Left ventricle myocardium inferior (tissue), 1 donor: ENCODE results near the gene CHD8. TPM values are rescaled to one million over a fixed set of nuclear protein-coding genes. Genes with fewer than 3 reads are reported as not detected.

Experiments used
- DNase-seq: peaks from one replicate; pipeline ENCODE4 v3.0.0-alpha.2; 2020
- H3K27ac ChIP-seq: fragments of 200-600 bp; replicated peaks from 2 replicates; pipeline ENCODE4 v1.8.0; 2021
- H3K27me3 ChIP-seq: fragments of 200-600 bp; 2 replicates; pipeline ENCODE4 v1.8.0; 2021; ENCODE audit warnings: low read depth
- H3K36me3 ChIP-seq: fragments of 200-600 bp; 2 replicates; pipeline ENCODE4 v1.8.0; 2021
- H3K4me1 ChIP-seq: fragments of 200-600 bp; 2 replicates; pipeline ENCODE4 v1.8.0; 2021
- H3K4me3 ChIP-seq: fragments of 200-600 bp; 2 replicates; pipeline ENCODE4 v1.8.0; 2021; ENCODE audit warnings: mild to moderate bottlenecking, moderate library complexity
- H3K9me3 ChIP-seq: fragments of 200-600 bp; replicated peaks from 2 replicates; pipeline ENCODE4 v1.8.0; 2021
- intact Hi-C: fragments of 100-400 bp; cut with micrococcal nuclease; formaldehyde crosslinking; loops from one replicate; pipeline ENCODE4 v1.11.0; 2022
- total RNA-seq: library from RNA; stranded (reverse); fragmentation: NEBNext Ultra II Directional; extraction: Animal tissue kit (Norgen Biotek cat#: 25700); gene quantifications from one replicate; pipeline ENCODE4 v1.2.1, GENCODE V29; 2021
- TF ChIP-seq, protein P1 (sequence below): fragments of 200-600 bp; IDR thresholded peaks from 2 replicates; pipeline ENCODE4 v1.8.0; 2021; ENCODE audit warnings: antibody characterized with exemption, mild to moderate bottlenecking, borderline replicate concordance
- donor health status: DM: no; HTN: yes; CAD: no; lungs with severe emphysema.

Gene CHD8
- total RNA-seq, 1 donor from 2014 or later = 27.9 TPM

DNA sequence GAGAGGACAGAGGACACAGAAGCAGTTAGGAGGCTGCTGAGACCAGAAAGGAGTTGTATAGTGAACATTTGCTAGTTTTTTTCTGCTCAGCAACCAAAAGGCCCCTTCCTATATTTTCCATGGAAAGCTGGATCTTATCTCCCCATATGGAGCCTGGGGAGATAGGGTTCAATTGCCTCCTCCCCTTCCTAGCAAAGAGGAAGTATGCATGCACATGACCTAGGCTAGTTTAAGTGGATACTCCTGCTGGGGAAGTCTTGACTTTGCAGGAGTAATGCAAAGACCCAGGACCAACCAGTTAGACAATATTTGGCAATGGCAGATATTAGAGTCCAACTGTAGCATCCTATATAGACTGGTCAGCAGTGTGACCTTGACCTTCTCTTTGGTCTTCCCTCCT is 15.1 kb downstream of the CHD8 start:
- TF ChIP-seq, protein P1, sequence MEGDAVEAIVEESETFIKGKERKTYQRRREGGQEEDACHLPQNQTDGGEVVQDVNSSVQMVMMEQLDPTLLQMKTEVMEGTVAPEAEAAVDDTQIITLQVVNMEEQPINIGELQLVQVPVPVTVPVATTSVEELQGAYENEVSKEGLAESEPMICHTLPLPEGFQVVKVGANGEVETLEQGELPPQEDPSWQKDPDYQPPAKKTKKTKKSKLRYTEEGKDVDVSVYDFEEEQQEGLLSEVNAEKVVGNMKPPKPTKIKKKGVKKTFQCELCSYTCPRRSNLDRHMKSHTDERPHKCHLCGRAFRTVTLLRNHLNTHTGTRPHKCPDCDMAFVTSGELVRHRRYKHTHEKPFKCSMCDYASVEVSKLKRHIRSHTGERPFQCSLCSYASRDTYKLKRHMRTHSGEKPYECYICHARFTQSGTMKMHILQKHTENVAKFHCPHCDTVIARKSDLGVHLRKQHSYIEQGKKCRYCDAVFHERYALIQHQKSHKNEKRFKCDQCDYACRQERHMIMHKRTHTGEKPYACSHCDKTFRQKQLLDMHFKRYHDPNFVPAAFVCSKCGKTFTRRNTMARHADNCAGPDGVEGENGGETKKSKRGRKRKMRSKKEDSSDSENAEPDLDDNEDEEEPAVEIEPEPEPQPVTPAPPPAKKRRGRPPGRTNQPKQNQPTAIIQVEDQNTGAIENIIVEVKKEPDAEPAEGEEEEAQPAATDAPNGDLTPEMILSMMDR = no peak
- H3K4me3 ChIP-seq = no peak overlapping the region
- no peaks in the 10 kb centered on the region for H3K9me3 ChIP-seq
- intact Hi-C loops = no loop called here
- DNase-seq = no peak
- H3K27me3 ChIP-seq = no peaks in the 10 kb centered on the region
- peaks cover 21% of the 10 kb centered on the region for H3K4me1 ChIP-seq
- H3K27ac ChIP-seq = no peak overlapping the region
- H3K36me3 ChIP-seq = no peaks in the 10 kb centered on the region

DNA sequence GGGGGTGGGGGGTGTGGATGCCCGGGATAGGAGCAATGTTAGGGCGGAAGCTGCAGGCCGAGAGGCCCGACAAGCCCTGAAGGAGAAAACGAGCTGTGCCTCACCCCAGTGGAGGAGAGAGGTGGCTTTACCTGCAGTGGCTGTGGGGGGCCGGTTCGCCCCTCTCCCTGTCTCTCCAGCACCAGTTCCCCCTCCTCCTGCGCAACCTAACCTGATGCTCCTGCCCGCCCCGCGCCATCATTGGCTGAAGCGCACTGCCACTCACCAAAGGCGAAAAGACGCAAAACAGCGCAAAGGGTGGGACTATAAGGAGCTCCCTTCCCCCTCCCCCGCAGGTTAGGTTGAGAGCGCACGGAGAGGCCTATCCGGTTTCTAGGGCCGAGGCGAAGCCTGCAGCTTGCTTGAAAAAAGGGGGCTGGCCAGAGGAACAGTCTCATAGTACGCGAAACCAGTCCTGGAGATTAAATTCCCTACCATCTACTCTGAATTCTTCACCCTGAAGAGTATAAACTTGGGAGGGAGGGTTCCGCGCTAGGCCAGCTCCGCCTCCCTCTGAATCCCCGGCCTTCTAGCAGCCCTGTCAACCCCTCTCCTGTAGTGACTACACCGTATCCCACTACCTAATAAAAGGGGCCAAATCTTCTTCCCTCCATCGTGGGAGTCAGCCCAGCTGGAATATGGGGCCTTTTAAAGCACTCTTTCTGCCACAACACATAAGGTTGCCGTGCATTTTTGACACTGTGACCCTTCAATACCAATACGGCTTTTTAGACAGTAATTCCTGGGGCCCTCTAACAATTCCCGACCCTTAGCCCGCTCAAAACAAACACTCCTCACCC is 18.6 kb downstream of the CHD8 start:
- peak; percentile 99 for DNase-seq
- TF ChIP-seq, protein P1 = no peak

DNA sequence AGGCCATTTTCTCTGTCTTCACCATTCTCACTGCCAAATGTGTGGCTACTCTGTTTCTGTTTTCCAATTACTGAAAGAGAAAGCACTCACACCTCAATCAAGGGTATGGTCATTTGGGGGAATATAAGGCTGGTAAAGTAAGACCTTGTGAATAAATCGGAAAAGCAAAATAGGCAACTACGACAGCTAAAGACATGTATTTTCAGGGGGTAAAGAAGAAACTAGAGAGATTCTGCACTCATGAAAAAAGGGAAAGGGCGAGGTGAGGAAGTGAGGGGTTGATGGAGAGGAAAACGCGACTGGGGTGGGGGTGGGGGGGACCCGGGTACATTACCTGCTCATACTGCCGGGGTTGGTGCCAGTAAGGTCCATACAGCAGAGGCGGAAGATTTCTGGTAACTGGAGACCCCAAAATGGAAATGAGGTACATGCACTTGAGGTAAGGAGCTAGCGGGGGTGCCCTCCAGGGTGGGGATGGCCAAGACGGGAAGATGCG is 19.3 kb downstream of the CHD8 start:
- DNase-seq = no peak
- intact Hi-C loops = no loop called here
- TF ChIP-seq, protein P1 = no peak
- Histone ChIP-seq H3K27me3 (no peaks in the 10 kb centered on the region), H3K4me3 (peak overlapping the region; percentile 88), H3K4me1 (peaks cover 35% of the 10 kb centered on the region), H3K9me3 (no peaks in the 10 kb centered on the region), H3K36me3 (peaks cover under 1% of the 10 kb centered on the region), H3K27ac (peak overlapping the region; percentile 93)

More for the DNA sequence above, 18.6 kb downstream of the CHD8 start:
- H3K4me1 ChIP-seq = peaks cover 35% of the 10 kb centered on the region
- no peaks in the 10 kb centered on the region for H3K36me3 ChIP-seq
- H3K4me3 ChIP-seq = peak overlapping the region; percentile 88
- H3K9me3 ChIP-seq = no peaks in the 10 kb centered on the region
- peak overlapping the region; percentile 93 for H3K27ac ChIP-seq
- intact Hi-C loops = no loop called here
- H3K27me3 ChIP-seq = no peaks in the 10 kb centered on the region

DNA sequence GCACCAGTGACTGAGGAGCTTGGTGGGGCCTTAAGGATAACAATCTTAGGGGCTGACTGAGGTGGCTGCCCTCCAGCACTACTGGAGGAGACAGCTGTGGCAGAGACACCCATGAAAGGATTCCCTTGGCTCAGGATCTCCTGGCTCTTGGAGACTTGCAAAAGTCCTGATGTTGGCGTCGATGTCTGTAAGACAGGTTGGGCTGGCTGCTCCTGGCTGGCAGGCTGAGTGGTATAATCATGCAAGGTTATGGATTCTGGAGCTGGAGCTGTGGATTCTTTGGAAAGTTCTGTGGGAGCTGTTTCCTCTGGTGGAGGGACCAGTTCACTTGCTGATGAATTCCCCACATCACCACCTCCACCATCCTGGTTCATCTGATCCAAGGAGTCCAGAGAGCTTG is 24.8 kb downstream of the CHD8 start:
- peaks cover 55% of the 10 kb centered on the region for H3K36me3 ChIP-seq
- no peak for DNase-seq
- intact Hi-C loops = no loop called here

DNA sequence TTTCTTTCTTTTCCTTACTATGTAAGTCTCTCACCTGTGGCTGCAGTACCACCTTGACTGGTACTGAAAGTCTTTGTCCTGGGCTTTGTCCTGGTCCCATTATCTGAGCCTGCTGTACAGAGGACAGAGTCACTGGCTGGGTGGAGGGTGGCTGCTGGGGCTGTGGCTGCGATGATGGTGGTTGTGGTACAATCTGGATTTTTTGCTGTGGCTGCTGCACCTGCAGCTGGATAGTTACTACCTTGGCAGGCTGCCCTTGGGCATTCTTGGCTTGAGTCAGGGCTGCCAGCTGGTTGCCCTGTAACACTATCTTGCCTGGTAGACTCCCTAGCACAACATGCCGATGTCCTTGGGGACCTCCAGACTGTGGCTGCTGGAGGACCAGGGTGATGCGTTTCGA is 27.0 kb downstream of the CHD8 start:
- peak; percentile 54 for DNase-seq
- H3K36me3 ChIP-seq = peaks cover 76% of the 10 kb centered on the region
- intact Hi-C loops = no loop called here

More for the DNA sequence above, 24.8 kb downstream of the CHD8 start:
- peaks cover 27% of the 10 kb centered on the region for H3K4me1 ChIP-seq
- H3K27me3 ChIP-seq = no peaks in the 10 kb centered on the region
- TF ChIP-seq, protein P1 = no peak
- no peak overlapping the region for H3K4me3 ChIP-seq
- no peaks in the 10 kb centered on the region for H3K9me3 ChIP-seq
- no peak overlapping the region for H3K27ac ChIP-seq

More for the DNA sequence above, 27.0 kb downstream of the CHD8 start:
- Histone ChIP-seq H3K4me1 (peaks cover 10% of the 10 kb centered on the region), H3K4me3 (no peak overlapping the region), H3K9me3 (no peaks in the 10 kb centered on the region), H3K27me3 (no peaks in the 10 kb centered on the region), H3K27ac (peak overlapping the region; percentile 49)
- TF ChIP-seq, protein P1 = no peak
